ENCODE measurements around the gene CDK6. TPM values are rescaled to one million over a fixed set of nuclear protein-coding genes. Genes with fewer than 3 reads are reported as not detected.

CDK6 gene
- total and polyA plus RNA-seq, 9 of the 15 experiments (the other 6 are each of a cell fraction or from before 2014, with no cell fraction given) = 7.6 to 109 (median 44.4) TPM

- no peaks in the 10 kb centered on the region for H3K27me3 ChIP-seq (ENCODE audit: control insufficient read depth in 2 of 2, insufficient read depth in 2 of 2, low read length in 2 of 2)
- H3K4me2 ChIP-seq (ENCODE audit: insufficient read depth, low read length) = no peak overlapping the region
- ATAC-seq (no peak; the same call in 2 of the 3 replicates), FAIRE-seq (no peak), DNase-seq (ENCODE audit: extremely low read depth in 1 of 4, low spot score in 3 of 4) (no peak)
- no peaks in the 10 kb centered on the region for H3K9me1 ChIP-seq (ENCODE audit: control insufficient read depth, insufficient read depth, low read length)
- no peak overlapping the region for H3K4me3 ChIP-seq
- WGBS (ENCODE audit: insufficient coverage, low coverage, missing lambda C conversion rate) = 88% methylated on average over 2 of the region's 2 CpGs
- no TSS peak for BruUV-seq (replicated peaks)
- intact Hi-C loops (cut with micrococcal nuclease) = no loop called here
- in situ Hi-C loops (cut with MboI) = no loop called here
- CTCF ChIA-PET (ENCODE audit: low intra/inter-chr PET ratio) = no interaction called here
- H3K27ac ChIP-seq (ENCODE audit: extremely low read depth, low read depth, low read length) = no peak overlapping the region
- no peak overlapping the region for H3K9ac ChIP-seq (ENCODE audit: insufficient read depth in 1 of 2, low read depth in 2 of 2, low read length in 2 of 2)
- H2AFZ ChIP-seq (ENCODE audit: low read depth, low read length) = no peak overlapping the region
- POLR2A ChIA-PET = no interaction called here
- TF ChIP-seq C11orf30 (IDR thresholded peaks at IDR 0.05; ENCODE audit: low read depth) (peak; percentile 29; the same call in 1 of the 2 replicates), ATF7 (IDR thresholded peaks at IDR 0.05) (peak; percentile 43; the same call in 1 of the 2 replicates), CEBPG (CRISPR knock-in tag; IDR thresholded peaks at IDR 0.05) (no peak), CEBPG (tag; conservative IDR thresholded peaks at IDR 0.05 in 1 of 2, IDR thresholded peaks at IDR 0.05 in 1 of 2) (peak; percentile 12 to 64; a peak in 2 of 4 replicates), ZNF316 (IDR thresholded peaks at IDR 0.05) (peak; percentile 44; the same call in 1 of the 2 replicates), KHSRP (IDR thresholded peaks at IDR 0.05) (no peak), POLR2H (tag; IDR thresholded peaks at IDR 0.05; ENCODE audit: low read depth) (no peak)
- H3K36me3 ChIP-seq (ENCODE audit: control insufficient read depth, insufficient read depth, low read length) = peaks cover 15% of the 10 kb centered on the region; the same call in 2 of the 3 replicates
- H3K9me3 ChIP-seq (replicated peaks; ENCODE audit: control insufficient read depth, insufficient read depth, low read depth, low read length) = no peaks in the 10 kb centered on the region
- H3K4me1 ChIP-seq (replicated peaks in 1 of 2; ENCODE audit: control insufficient read depth in 2 of 2, insufficient read depth in 2 of 2, low read length in 2 of 2) = peaks cover 0 to 7% of the 10 kb centered on the region in 2 experiments; a peak in 2 of 5 replicates
- peaks cover 60% of the 10 kb centered on the region; the same call in 2 of the 3 replicates for H3K79me2 ChIP-seq (ENCODE audit: control insufficient read depth, insufficient read depth, low read length)
- H4K20me1 ChIP-seq (replicated peaks; ENCODE audit: control insufficient read depth, insufficient read depth, low read length) = no peaks in the 10 kb centered on the region
Measured at GRCh38 chr7:92731335-92732063, 104.9 kb downstream of the CDK6 start.

All from K562 (cell line).